Hepatocyte (in vitro differentiated cells): ENCODE results near the gene RAB3A.

Experiments
- CTCF ChIP-seq: fragments of 200-600 bp; sonication (generic); IDR thresholded peaks from 2 replicates; pipeline ENCODE4 v1.5.1; 2016; ENCODE audit warnings: antibody characterized with exemption, mild to moderate bottlenecking; ENCODE audit not compliant: poor library complexity
- EZH2 ChIP-seq: fragments of 200-600 bp; sonication (generic); IDR thresholded peaks from 2 replicates; pipeline ENCODE4 v1.6.1; 2016; ENCODE audit warnings: antibody characterized with exemption, mild to moderate bottlenecking, borderline replicate concordance

GRCh38 chr19:18179957-18180356 lies 23.9 kb downstream of the RAB3A start:
- TF ChIP-seq CTCF: no peak
- TF ChIP-seq EZH2: no peak
